Activated naive CD8-positive, alpha-beta T cell treated with anti-CD3 and anti-CD28 coated beads, Interleukin-2, amount 10 ng/mL, durations not matched to agents 7 days and 5 days (primary cell): ENCODE data around the gene CMYA5. TPM values are rescaled to one million over a fixed set of nuclear protein-coding genes. Genes with fewer than 3 reads are reported as not detected.
"Not testable (repeated sequence)": the region's sequence is repeated elsewhere in the genome, so short reads cannot be mapped to it uniquely, and the experiment has no call there.

Experiments
- ATAC-seq: fragments of 150-1000 bp; cut with Tn5 transposase; one replicate; pipeline ENCODE4 v1.10.0; 2021; ENCODE audit warnings: low read depth, moderate library complexity
- POLR2A ChIA-PET: fragments of 350-600 bp; sonication (Branson Sonifier 250); formaldehyde crosslinking; loops from one replicate; lab custom pipeline; 2021; ENCODE audit warnings: antibody characterized with exemption; lab: Charles Lee
- DNase-seq: peaks from one replicate; pipeline ENCODE4 v3.0.0; 2021
- H3K27ac Mint-ChIP-seq: one replicate; pipeline ENCODE4 v1.8.0; 2022; ENCODE audit warnings: mild to moderate bottlenecking, mixed read lengths
- H3K27me3 Mint-ChIP-seq: one replicate; pipeline ENCODE4 v1.8.0; 2022; ENCODE audit warnings: mild to moderate bottlenecking, moderate library complexity, mixed read lengths
- H3K36me3 Mint-ChIP-seq: one replicate; pipeline ENCODE4 v1.8.0; 2021; ENCODE audit warnings: mild to moderate bottlenecking, mixed read lengths
- H3K4me1 Mint-ChIP-seq: one replicate; pipeline ENCODE4 v1.8.0; 2021; ENCODE audit warnings: mixed read lengths
- H3K4me3 Mint-ChIP-seq: one replicate; pipeline ENCODE4 v1.8.0; 2022; ENCODE audit warnings: mild to moderate bottlenecking, moderate library complexity, mixed read lengths
- H3K9me3 Mint-ChIP-seq: one replicate; pipeline ENCODE4 v1.8.0; 2021; ENCODE audit warnings: mixed read lengths
- total RNA-seq, 2 experiments: library from RNA; stranded (reverse); gene quantifications; one replicate each; pipeline ENCODE4 v1.2.3, GENCODE V29; 2021

The CMYA5 gene
- total RNA-seq, 2 experiments from 2014 or later: 0.22 to 0.28 TPM

DNA sequence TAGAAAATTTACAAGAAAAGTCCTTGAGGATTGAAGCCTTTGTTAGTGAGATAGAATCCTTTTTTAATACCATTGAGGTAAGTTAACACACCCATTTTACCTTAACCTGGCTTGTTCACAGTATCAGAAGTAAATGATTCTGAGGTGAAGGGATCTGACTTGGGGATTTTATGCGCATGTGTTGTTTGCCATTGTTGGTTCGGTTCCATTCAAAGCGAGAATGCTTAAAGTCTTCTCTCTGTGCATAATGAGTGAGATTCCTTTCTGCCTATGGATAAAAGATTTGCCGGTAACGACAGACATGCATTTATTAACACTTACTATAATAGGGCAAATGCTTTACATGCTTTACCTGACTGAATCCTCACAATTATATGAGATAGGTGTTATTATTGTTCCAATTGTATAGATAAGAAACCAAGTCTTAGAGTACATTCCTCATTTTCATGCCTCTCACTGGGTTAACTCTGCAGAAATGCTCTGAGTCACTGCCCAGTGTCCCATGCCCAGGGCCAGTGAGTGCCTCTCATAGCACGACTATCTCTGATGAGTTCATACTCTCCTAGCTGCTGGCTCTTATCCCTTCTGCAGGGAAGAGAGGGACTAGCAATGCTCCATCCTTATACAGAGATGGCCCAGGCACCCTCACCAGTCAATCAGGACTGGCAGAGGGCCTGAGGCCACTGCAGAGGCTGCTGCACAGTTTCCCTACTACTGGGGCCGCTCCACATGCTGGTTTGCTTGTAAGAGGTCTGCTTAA, 54.4 kb downstream of the CMYA5 start:
- no peak overlapping the region for H3K27ac Mint-ChIP-seq
- DNase-seq (no peak), ATAC-seq (no peak)
- peaks cover 4% of the 10 kb centered on the region for H3K9me3 Mint-ChIP-seq
- H3K4me3 Mint-ChIP-seq: no peak overlapping the region
- peaks cover 20% of the 10 kb centered on the region for H3K27me3 Mint-ChIP-seq
- peaks cover 6% of the 10 kb centered on the region for H3K4me1 Mint-ChIP-seq
- H3K36me3 Mint-ChIP-seq: peaks cover 4% of the 10 kb centered on the region
- POLR2A ChIA-PET: no interaction called here

DNA sequence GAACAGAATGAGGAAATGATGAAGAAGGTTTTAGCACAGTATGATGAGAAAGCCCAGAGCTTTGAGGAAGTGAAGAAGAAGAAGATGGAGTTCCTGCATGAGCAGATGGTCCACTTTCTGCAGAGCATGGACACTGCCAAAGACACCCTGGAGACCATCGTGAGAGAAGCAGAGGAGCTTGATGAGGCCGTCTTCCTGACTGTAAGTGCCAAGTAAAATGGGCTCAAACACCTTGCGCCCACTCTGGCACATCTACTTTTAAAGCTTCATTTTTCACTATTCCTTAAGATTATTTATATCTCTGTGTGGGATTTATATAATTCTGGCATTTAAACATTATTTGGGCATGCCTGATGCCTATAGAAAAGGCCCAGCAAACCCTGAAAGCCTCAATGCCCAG, 55.6 kb downstream of the CMYA5 start:
- H3K4me1 Mint-ChIP-seq: peaks cover 10% of the 10 kb centered on the region
- ATAC-seq: no peak
- POLR2A ChIA-PET: no interaction called here
- H3K4me3 Mint-ChIP-seq: no peak overlapping the region
- no peak for DNase-seq
- peaks cover 27% of the 10 kb centered on the region for H3K27me3 Mint-ChIP-seq
- peaks cover 5% of the 10 kb centered on the region for H3K36me3 Mint-ChIP-seq
- peaks cover 4% of the 10 kb centered on the region for H3K9me3 Mint-ChIP-seq
- no peak overlapping the region for H3K27ac Mint-ChIP-seq

DNA sequence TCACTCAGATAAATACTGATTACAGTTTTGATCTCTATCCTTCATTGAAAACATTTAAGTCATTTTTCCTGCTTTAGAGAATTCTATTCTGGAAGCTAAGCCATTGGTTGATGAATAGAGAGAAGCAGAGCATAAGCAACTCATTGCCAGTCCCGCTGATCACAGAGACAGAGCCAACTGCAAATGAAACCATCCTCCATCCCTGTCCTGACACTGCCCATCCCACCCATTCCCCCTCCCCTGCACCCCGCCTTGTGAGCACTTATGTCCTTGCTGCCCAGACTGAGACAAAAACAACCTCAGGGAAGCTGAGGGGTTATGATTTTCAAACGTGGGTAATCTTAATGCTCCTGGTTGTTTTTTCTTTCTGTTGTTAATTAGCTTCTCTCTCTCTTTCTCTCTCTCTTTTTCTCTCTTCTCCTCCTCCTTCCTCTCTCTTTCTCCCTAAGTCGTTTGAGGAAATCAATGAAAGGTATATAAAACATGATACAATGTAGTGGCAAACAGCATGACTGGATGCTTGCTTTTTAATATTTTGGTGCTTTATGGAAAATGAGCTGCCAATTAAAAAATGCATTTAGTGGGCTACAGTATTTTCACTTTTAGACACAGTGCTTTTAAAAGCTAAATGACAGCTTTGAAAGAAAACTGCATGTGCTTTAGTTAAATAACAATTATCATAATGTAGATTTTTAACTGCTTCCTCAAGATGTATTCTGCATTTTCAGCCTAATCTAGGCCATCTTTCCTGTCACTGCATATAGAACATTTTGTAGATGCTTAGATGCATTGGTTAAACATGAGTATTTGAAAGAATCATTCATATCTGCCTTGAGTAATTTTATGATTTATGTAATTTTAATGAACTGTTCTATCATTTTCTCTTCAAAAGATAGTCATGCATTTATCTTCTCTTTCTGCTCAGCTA, 57.3 kb downstream of the CMYA5 start:
- DNase-seq: no peak
- ATAC-seq: no peak
- H3K27ac Mint-ChIP-seq: no peak overlapping the region

DNA sequence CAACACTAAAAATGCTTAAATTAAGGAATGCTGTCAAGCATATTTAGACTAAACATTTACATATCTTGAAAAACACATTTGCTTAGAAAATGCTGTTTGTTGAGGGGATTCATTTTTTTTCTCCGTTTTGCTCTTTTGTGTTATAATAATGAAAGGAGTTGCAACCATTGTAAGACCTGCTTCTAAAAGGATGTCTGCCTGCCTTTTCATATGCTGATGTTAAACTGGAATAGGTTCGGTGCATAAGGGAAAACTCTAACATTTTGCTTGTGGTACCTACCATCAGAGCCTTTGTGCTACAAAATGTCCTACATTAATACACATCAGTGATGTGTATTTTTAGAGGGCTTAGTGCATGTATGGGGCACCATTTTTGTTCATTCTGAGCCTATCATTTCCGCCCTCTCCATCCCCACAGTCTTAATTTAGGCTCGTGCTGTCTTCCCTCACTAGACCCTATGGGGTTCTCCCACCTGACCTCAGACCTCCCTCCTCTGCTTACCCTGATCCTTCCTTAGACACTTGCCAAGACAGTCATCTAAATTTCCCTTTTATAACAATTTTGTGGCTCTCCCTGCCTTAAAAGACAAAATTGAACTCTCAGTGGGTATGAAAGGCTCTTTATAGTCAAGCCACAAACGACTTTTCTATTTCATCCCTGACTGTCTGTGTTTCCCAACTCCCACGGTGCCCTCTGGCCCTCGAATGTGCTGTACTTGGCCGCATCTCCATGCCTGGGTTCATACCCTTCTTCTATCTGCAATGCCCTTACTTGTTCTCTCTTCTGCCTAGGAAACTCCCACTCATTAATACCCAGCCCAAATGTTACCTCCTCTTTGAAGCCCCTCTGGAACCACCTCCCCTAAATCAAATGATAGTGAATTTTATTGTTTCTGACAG, 61.2 kb downstream of the CMYA5 start:
- DNase-seq (no peak), ATAC-seq (no peak)
- Mint-ChIP-seq H3K27me3 (peaks cover 33% of the 10 kb centered on the region), H3K36me3 (peaks cover 9% of the 10 kb centered on the region), H3K27ac (no peak overlapping the region), H3K4me3 (no peak overlapping the region), H3K9me3 (peaks cover 4% of the 10 kb centered on the region), H3K4me1 (peaks cover 12% of the 10 kb centered on the region)
- POLR2A ChIA-PET: no interaction called here

More for the DNA sequence above, 57.3 kb downstream of the CMYA5 start:
- POLR2A ChIA-PET: no interaction called here
- Mint-ChIP-seq H3K4me1 (peaks cover 6% of the 10 kb centered on the region), H3K27me3 (peaks cover 31% of the 10 kb centered on the region), H3K9me3 (peaks cover 2% of the 10 kb centered on the region), H3K36me3 (peaks cover 3% of the 10 kb centered on the region), H3K4me3 (no peak overlapping the region)

DNA sequence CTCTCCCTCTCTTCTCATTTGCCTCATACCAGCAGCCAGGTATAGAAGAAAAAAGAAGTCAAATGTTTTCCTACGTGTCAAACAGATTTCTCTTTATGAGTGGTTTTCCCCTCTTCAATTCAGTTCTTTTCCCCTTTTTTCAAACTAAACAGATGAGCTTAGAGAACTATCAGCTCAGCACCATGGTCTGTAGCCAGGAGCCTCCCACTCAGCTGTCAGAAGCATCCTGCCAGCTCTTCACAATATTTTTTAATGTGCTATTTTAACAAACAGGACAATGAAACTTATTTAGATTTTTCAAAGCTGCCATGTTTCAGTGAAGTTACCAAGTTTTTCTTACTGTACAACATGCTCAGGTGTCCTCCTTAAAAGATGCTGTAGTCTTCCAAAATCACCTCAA, 63.5 kb downstream of the CMYA5 start:
- DNase-seq: no peak
- no peak overlapping the region for H3K4me3 Mint-ChIP-seq
- ATAC-seq: no peak
- peaks cover 8% of the 10 kb centered on the region for H3K36me3 Mint-ChIP-seq
- no peak overlapping the region for H3K27ac Mint-ChIP-seq
- POLR2A ChIA-PET: no interaction called here
- H3K27me3 Mint-ChIP-seq: peaks cover 26% of the 10 kb centered on the region
- peaks cover 18% of the 10 kb centered on the region for H3K4me1 Mint-ChIP-seq
- peaks cover 4% of the 10 kb centered on the region for H3K9me3 Mint-ChIP-seq

DNA sequence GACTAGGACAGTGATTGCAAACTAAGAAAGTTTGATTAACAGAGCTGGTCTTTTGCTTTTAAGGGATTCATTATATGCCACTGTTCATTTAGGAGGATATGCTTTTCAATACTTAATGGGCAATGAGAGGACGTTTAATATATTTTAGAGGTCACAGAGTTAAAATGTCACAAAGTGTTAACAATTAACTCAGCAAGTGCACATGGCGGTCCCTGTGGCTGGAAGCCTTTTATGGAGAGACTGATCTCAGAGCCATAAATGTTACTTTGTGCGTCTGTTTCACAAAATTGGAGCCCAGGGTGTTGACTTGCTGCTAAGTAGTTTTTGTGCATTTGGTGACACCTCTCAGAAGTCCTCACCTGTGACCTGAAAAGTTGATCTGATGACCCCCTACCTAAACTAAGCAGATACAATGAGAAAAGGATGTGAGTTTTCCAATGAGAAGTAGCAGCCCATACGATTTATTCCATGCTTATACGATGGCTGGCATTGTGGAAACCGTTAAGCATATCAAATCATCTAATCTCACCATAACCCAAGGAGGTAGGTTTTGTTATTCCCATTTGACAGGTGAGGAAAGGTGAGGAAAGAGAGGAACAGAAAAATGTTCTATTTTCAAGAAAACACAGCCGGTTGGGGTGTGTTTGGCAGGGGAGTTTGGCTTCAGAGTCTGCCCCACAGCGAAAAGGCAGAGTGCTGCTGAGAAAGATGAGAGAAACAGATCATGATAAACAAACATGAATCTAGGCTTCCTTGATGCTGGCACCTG, 64.4 kb downstream of the CMYA5 start:
- Mint-ChIP-seq H3K27me3 (peaks cover 23% of the 10 kb centered on the region), H3K4me1 (peaks cover 21% of the 10 kb centered on the region), H3K9me3 (peaks cover 4% of the 10 kb centered on the region), H3K36me3 (peaks cover 8% of the 10 kb centered on the region), H3K4me3 (no peak overlapping the region), H3K27ac (no peak overlapping the region)
- DNase-seq (no peak), ATAC-seq (no peak)
- POLR2A ChIA-PET: no interaction called here

DNA sequence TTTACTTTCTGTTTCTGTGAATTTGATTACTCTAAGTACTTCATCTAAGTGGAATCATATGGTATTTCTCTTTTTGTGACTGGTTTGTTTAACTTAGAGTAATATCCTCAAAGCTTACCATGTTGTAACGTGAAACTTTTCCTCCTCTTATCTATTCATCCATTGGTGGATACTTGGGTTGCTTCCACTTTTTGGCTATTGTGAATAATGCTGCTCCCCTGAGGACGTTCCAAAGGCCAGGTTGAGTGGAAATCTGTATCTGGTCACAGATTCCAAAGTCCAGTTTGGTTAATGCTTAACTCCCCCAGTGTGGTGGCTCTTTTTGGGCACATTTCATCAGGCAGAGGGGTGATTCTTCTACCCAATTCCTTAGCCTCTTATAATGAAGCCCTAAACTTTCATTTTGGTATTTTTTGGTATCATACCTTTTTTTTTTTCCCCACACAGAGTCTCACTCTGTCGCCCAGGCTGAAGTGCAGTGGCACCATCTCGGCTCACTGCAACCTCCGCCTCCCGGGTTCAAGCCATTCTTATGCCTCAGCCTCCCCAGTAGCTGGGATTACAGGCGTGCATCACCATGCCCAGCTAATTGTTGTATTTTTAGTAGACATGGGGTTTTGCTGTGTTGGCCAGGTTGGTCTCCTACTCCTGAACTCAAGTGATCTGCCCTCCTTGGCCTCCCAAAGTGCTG, 65.4 kb downstream of the CMYA5 start:
- no peak overlapping the region for H3K27ac Mint-ChIP-seq
- POLR2A ChIA-PET: no interaction called here
- ATAC-seq: no peak
- no peak for DNase-seq
- peaks cover 6% of the 10 kb centered on the region for H3K36me3 Mint-ChIP-seq
- H3K27me3 Mint-ChIP-seq: peaks cover 19% of the 10 kb centered on the region
- H3K9me3 Mint-ChIP-seq: peaks cover 5% of the 10 kb centered on the region
- H3K4me3 Mint-ChIP-seq: no peak overlapping the region
- peaks cover 22% of the 10 kb centered on the region for H3K4me1 Mint-ChIP-seq

DNA sequence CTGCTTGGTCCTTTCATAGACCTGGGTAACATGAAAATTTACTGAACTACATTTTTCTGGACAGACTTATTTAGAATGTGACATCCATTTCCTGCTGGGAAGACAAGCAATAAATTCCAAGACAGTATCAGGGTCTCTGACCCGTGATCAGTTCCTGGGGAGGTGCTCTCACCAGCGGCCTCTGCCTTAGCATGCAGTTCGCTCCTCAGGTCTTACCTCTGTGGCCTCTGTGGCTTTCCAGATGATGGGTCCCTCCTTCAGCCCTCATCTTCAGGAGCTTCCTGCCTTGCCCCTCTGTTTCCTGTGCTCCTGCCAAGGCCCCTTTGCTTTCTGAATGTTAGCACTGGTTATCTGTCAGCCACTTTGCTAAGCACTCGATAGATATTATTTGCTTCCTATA, 66.4 kb downstream of the CMYA5 start:
- Mint-ChIP-seq H3K27me3 (peaks cover 14% of the 10 kb centered on the region), H3K36me3 (peaks cover 8% of the 10 kb centered on the region), H3K4me1 (peaks cover 26% of the 10 kb centered on the region), H3K4me3 (peak overlapping the region; percentile 56), H3K9me3 (peaks cover 12% of the 10 kb centered on the region), H3K27ac (peak overlapping the region; percentile 43)
- ATAC-seq: peak; percentile 71
- DNase-seq: no peak
- POLR2A ChIA-PET: no interaction called here

DNA sequence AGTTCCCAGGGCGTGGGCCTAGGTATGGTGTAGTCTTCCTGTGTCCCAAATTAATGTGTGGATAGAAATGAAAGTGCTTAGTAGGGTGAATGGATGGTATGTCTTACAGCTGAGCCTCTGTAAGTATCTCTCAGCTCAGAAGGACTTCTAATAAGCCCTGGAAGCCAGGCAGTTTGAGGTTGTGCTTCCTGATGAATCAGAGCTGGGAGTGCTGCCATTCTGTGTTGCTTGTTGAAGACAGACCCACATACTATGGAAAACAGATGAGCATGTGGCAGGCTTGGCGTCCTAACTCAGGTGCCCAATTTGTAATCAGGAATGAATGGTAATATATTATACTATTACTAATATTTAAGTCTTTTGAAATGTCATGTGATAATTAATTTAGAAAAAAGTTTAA, 69.8 kb downstream of the CMYA5 start:
- Mint-ChIP-seq H3K27ac (no peak overlapping the region), H3K9me3 (peaks cover 10% of the 10 kb centered on the region), H3K4me1 (peaks cover 26% of the 10 kb centered on the region), H3K36me3 (peaks cover 4% of the 10 kb centered on the region), H3K27me3 (no peaks in the 10 kb centered on the region), H3K4me3 (no peak overlapping the region)
- POLR2A ChIA-PET: no interaction called here
- DNase-seq: no peak
- ATAC-seq: no peak

DNA sequence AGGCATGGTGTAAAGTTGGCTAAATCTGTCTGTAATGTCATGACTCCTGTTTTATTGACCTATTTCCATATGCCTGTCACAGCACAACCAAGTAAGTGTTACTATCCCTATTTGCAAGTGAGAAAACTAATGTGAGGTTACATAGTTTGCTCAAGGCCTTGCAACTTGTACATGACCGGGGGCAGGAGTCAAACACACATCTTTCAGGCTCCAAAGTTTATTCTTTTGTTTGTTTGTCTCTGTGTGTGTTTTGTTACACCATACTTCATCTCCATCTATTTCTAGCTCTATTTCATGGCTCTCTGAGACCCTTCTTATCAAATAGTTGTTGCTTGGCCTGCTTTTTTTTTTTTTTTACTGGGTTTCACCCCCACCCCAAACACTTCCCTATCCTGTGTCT, 70.2 kb downstream of the CMYA5 start:
- Mint-ChIP-seq H3K27ac (peak overlapping the region; percentile 3), H3K4me1 (peaks cover 23% of the 10 kb centered on the region), H3K9me3 (peaks cover 8% of the 10 kb centered on the region), H3K4me3 (no peak overlapping the region), H3K36me3 (peaks cover 2% of the 10 kb centered on the region), H3K27me3 (no peaks in the 10 kb centered on the region)
- DNase-seq (no peak), ATAC-seq (no peak)
- POLR2A ChIA-PET: no interaction called here

DNA sequence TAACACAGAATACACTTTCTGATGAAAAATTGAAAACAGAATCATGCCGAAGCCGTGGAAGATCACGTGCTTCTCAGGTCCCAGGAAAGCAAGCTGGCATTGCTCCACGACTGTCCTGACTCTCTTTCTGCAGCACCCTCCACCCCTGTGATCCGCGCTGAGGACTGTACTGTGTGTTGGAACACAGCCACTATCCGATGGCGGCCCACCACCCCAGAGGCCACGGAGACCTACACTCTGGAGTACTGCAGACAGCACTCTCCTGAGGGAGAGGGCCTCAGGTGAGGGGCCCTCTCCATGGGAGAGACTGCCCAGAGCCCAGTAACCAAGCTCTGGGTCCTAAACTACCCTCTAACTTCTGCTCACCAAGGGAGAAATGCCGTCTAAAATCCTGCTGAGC, 73.3 kb downstream of the CMYA5 start:
- ATAC-seq (no peak), DNase-seq (no peak)
- peaks cover 2% of the 10 kb centered on the region for H3K27me3 Mint-ChIP-seq
- no peak overlapping the region for H3K27ac Mint-ChIP-seq
- peaks cover 13% of the 10 kb centered on the region for H3K9me3 Mint-ChIP-seq
- H3K36me3 Mint-ChIP-seq: peaks cover 6% of the 10 kb centered on the region
- POLR2A ChIA-PET: no interaction called here
- peaks cover 12% of the 10 kb centered on the region for H3K4me1 Mint-ChIP-seq
- no peak overlapping the region for H3K4me3 Mint-ChIP-seq

DNA sequence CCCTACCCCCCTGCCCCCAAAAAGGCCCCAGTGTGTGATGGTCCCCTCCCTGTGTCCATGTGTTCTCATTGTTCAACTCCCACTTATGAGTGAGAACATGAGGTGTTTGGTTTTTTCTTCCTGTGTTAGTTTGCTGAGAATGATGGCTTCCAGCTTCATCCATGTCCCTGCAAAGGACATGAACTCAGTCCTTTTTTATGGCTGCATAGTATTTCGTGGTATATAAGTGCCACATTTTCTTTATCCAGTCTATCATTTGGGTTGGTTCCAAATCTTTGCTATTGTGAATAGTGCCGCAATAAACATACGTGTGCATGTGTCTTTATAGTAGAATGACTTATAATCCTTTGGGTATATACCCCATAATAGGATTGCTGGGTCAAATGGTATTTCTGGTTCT, 74.5 kb downstream of the CMYA5 start:
- not testable (repeated sequence) for ATAC-seq, H3K27ac Mint-ChIP-seq

More for the DNA sequence above, 74.5 kb downstream of the CMYA5 start:
- H3K4me1 Mint-ChIP-seq, DNase-seq, POLR2A ChIA-PET, H3K27me3 Mint-ChIP-seq, H3K36me3 Mint-ChIP-seq, H3K4me3 Mint-ChIP-seq: not testable (repeated sequence)
- H3K9me3 Mint-ChIP-seq: peaks cover 20% of the 10 kb centered on the region
